Left renal cortex interstitium (tissue), 4 donors: Measurements from ENCODE around the gene SOX6. TPM values are rescaled to one million over a fixed set of nuclear protein-coding genes. Genes with fewer than 3 reads are reported as not detected.
A peak's percentile ranks its signal among the peaks of the same experiment; 100 is the strongest.

ENCODE experiments used
- DNase-seq, 4 donors: peaks; one replicate each; pipeline ENCODE4 v3.0.0-alpha.2; 2013; ENCODE audit warnings: low read depth in 4 of 4, low spot score in 2 of 4, missing footprints in 1 of 4
- polyA plus RNA-seq, 4 donors: library from polyadenylated mRNA; unstranded; fragments of 120-200 nt; gene quantifications; one replicate each; pipeline ENCODE4 v1.2.1, GENCODE V29; 2013; ENCODE audit not compliant: insufficient read length in 4 of 4

Gene SOX6
- polyA plus RNA-seq, 4 donors: 17.2 to 23.3 (median 21.4) TPM

- no peak for DNase-seq
Observed at GRCh38 chr11:16204261-16204660, 152.1 kb downstream of the SOX6 start.

GRCh38 chr11:16195651-16196050 lies 160.7 kb downstream of the SOX6 start:
- no peak for DNase-seq

DNA sequence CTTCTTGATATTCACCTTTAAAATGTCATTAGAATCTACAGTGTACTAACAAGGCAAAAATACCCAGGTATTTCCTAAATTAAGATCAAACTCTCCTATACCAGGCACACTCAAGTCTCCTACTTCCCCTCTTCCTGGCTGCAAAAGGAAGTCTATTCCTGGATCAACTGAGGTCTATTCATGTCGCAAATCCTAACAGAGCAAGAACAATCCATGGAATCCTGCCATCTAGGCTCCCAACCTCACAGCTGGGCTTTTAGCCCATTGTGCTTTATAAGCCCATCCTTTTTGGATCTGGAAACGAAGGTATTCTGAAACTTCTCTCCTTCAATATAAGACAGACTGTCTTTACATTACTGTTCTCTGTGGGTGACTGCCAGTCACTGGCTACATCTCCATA lies 161.8 kb downstream of the SOX6 start:
- no peak for DNase-seq

DNA sequence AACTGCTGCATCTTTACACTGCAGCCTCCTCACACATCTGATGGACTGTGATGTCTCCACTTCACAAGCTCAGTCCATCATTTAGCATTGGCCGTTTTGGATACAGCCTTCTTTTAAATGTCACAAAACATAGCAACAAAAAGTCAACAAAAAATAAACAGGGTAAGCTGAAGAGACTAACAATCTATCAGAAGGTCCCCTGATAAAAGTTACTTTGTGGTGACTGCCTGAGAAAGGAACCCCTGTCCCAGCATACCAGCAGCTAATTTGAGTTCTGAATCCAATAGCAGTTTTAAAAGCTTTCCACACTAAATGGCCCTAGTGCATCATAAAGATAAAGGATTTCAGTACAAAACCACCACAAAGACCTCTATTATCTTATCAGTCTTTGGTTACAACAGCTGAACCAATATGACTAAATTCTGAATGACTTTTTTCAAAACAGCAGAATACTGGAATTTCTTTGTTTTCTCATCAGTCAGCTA lies 162.4 kb downstream of the SOX6 start:
- DNase-seq: no peak

DNA sequence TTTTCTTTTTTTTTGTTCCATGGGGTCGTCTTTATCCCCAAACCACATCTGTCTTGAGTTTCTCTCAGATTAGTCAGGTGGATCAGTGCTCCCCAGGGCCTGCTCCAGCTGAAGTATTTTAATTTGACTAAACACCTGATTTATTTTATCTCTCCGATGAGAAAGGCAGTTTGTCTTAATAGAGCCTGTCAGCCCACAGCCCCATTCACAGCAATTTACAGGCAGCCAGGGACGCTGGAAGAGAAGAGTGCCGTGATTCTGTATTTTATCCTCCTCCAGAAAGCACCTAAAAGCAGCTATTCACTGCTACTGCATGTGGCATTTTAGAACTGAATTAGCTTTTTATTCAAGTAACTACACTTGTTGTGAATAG lies 164.5 kb downstream of the SOX6 start:
- peak in 2 of 4 donors; percentile 19 to 23 for DNase-seq

GRCh38 chr11:16191212-16191867 lies 165.0 kb downstream of the SOX6 start:
- DNase-seq: no peak

- no peak for DNase-seq
Observed at GRCh38 chr11:16186680-16187079, 169.7 kb downstream of the SOX6 start.

GRCh38 chr11:16185042-16185441 lies 171.3 kb downstream of the SOX6 start:
- no peak for DNase-seq

GRCh38 chr11:16184588-16184987 lies 171.8 kb downstream of the SOX6 start:
- DNase-seq: no peak

- no peak for DNase-seq
Observed at GRCh38 chr11:16182553-16182952, 173.8 kb downstream of the SOX6 start.

DNA sequence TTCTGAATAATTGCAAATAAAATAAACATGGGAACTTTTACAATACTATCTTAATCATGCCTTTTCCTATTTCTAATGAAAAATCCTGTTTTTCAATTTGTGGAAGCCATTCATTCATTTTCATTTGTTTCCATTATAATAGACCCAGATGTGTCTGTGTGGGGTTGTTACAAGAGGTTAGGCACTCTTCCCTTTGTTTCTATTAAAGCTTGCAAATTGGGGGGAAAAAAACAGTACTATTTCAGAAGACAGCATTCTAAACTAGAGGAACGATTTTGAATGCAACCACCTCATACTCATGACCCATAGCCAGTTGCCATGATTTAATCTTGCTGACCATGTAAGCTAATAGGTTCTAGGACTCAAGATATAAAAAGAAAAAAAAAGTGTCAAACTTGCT lies 175.5 kb downstream of the SOX6 start:
- no peak for DNase-seq

DNA sequence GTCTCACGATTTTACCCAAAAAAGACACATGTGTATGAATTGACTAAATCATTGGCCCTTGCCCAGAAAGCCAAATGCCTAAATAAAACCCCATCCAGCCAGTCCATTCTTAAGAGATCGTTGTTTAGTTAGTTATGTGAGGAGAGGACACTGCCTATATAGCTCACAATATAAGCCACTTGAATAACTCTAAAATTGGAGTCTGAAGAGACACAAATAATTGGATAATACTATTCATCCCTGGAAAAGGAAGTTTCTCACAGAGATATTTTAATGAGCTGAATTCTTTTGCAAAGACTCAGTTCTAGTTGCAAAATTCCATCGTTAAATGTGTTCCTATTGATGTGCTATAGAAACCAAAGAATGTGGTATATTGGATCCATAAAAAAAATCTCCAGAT lies 176.7 kb downstream of the SOX6 start:
- DNase-seq: no peak

DNA sequence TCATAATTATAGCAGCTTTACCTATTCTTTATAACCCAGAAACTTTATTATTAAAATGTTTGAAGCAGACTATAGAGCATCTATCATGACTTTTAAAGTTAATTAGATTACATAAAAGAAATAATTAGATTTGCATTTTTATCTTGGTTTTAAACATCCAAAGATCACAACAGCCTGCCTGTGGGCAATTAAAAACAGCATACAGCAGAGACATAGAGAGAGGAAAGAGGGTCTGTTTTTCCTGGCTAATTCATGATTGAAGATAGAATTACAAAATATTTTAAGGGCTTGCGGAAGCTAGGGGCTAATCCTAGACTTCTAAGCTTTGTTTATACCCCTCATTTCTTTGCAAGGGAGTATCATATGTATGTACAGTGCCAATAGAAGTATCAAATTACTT lies 178.1 kb downstream of the SOX6 start:
- DNase-seq: no peak

GRCh38 chr11:16177688-16178087 lies 178.7 kb downstream of the SOX6 start:
- DNase-seq: no peak

- no peak for DNase-seq
Observed at GRCh38 chr11:16173798-16174197, 182.5 kb downstream of the SOX6 start.

DNA sequence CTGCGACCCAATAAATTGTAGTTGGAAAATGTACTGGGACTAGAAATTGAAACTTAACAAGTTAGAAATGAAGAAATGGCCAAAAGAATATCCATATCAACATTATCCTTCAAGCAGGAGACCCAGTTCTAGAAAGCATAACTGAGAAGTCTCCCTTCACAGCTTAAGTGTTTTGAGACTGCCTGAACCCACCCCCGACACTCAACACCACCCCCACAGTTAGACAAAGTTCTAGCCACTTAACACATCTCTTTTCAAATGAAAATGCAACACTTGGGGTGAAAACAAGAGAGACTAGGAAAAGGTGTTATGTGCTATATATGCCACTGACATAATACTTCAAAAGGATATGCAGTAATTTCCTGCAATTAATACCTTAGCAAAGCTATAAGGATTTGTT lies 184.5 kb downstream of the SOX6 start:
- no peak for DNase-seq

GRCh38 chr11:16169956-16170847 lies 186.1 kb downstream of the SOX6 start:
- DNase-seq: no peak

GRCh38 chr11:16169541-16169940 lies 186.8 kb downstream of the SOX6 start:
- DNase-seq: no peak

DNA sequence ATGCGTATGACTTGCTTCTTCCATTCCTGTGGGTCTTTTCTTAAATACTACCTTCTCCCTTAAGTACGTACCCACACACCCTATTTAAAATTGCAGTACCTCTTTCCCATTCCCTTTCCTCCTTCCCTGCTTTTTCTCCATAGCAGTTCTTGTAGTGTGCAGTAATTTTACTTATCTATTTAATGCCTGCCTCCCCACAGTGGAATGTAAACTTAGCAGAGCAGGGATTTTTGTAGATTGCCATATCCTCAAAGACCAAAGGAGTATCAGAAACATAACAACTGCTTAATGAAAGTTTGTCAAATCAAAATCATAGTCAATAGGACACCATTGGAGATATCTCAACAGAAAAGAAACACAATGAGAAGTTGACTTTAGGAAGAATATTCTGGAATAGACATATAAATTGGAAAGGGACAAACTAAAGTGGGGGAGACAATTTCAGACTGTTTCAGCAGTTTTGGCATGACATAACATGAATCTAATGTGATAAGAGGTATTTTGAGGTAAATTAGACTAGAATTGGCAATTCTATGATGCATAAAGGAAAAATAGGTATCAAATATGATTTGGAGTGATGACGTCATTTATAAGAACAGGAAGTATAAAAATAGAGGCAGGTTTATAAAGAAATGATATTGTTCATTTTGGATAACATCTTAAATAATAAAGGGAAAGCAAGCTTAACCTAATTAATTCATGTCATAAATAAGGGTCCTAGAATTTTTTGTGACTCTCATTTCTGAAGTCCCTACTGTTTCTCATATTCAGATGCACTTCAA lies 188.4 kb downstream of the SOX6 start:
- DNase-seq: no peak

DNA sequence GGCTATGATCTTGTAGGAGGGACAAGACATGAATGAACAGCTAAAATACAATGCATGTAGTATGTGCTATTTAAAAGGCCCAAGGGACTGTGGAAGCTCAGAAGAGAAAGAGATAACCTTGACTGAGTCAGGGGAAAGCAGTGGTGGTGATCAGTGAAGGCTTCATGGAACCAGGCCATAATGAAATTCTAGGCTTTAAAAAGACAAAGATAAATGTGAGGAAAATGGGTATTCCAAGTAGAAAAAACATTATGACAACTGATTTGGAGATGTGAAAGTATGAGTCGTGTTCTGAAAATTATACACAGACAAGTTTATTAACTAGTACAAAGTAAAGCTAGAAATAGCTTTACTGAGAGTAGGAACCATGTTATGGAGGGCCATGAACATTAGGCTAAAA lies 189.8 kb downstream of the SOX6 start:
- DNase-seq: no peak

DNA sequence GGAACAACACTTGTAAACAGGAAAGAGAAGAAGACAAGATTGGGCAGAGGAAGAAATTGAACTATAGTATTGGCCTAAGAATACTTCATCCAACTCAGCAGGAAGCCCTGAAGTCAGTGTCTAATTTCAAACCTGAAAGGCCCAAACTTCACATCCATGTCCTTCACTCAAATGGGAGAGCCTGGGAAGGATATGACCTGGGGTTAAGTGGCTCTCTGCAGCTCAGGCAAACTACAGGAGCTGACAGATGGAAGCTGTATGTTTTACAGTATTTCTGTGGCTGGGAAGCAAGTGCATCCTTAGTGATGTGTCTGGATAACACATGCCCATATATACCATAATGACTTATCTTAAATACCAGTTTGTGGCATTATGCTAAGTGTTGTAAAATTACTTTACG lies 196.2 kb downstream of the SOX6 start:
- DNase-seq: no peak
